Activated T-helper 2 cell treated with anti-CD3 and anti-CD28 coated beads, Interferon-gamma antibody, Interleukin-2, Interleukin-4, amounts not matched to agents 10 μg/mL and 5 μg/mL and 100 μg/mL, durations not matched to agents 14 hours and 24 hours and 36 hours (primary cell): ENCODE results near the gene C4B. TPM values are rescaled to one million over a fixed set of nuclear protein-coding genes. Genes with fewer than 3 reads are reported as not detected.
"Not testable (repeated sequence)": the region's sequence is repeated elsewhere in the genome, so short reads cannot be mapped to it uniquely, and the experiment has no call there.

Source experiments
- DNase-seq: peaks from one replicate; pipeline ENCODE4 v3.0.0; 2021; ENCODE audit warnings: low spot score
- H3K27ac Mint-ChIP-seq: one replicate; pipeline ENCODE4 v1.8.0; 2021; ENCODE audit warnings: mixed read lengths
- H3K27me3 Mint-ChIP-seq: one replicate; pipeline ENCODE4 v1.8.0; 2021; ENCODE audit warnings: low read depth, mixed read lengths
- H3K36me3 Mint-ChIP-seq: one replicate; pipeline ENCODE4 v1.8.0; 2021; ENCODE audit warnings: low read depth, mixed read lengths
- H3K4me1 Mint-ChIP-seq: one replicate; pipeline ENCODE4 v1.8.0; 2021; ENCODE audit warnings: low read depth, mixed read lengths
- H3K4me3 Mint-ChIP-seq: one replicate; pipeline ENCODE4 v1.8.0; 2021; ENCODE audit warnings: low read depth, mild to moderate bottlenecking, moderate library complexity, mixed read lengths
- H3K9me3 Mint-ChIP-seq: one replicate; pipeline ENCODE4 v1.8.0; 2021; ENCODE audit warnings: mixed read lengths
- intact Hi-C: fragments of 100-400 bp; cut with micrococcal nuclease; formaldehyde crosslinking; loops from one replicate; pipeline ENCODE4 v1.15.1; 2023
- total RNA-seq: library from RNA; stranded (reverse); gene quantifications from 2 replicates; pipeline ENCODE4 v1.2.3, GENCODE V29; 2022

The C4B gene
- total RNA-seq, 1 donor from 2014 or later, result 2.9 TPM

- H3K27ac Mint-ChIP-seq, intact Hi-C loops, DNase-seq, H3K27me3 Mint-ChIP-seq, H3K9me3 Mint-ChIP-seq, H3K4me1 Mint-ChIP-seq, H3K36me3 Mint-ChIP-seq, H3K4me3 Mint-ChIP-seq: not testable (repeated sequence)
Observed at GRCh38 chr6:32003301-32003700, 11.3 kb upstream of the C4B start.

- not testable (repeated sequence) for DNase-seq, H3K4me1 Mint-ChIP-seq, H3K27ac Mint-ChIP-seq
Observed at GRCh38 chr6:32004393-32004792, 10.2 kb upstream of the C4B start.

GRCh38 chr6:32004864-32005537 lies 9.6 kb upstream of the C4B start:
- H3K4me1 Mint-ChIP-seq, DNase-seq, H3K27me3 Mint-ChIP-seq, H3K36me3 Mint-ChIP-seq, H3K9me3 Mint-ChIP-seq, H3K4me3 Mint-ChIP-seq, H3K27ac Mint-ChIP-seq, intact Hi-C loops: not testable (repeated sequence)

More at GRCh38 chr6:32004393-32004792, 10.2 kb upstream of the C4B start:
- H3K27me3 Mint-ChIP-seq, H3K9me3 Mint-ChIP-seq, H3K4me3 Mint-ChIP-seq, intact Hi-C loops, H3K36me3 Mint-ChIP-seq: not testable (repeated sequence)

- H3K27me3 Mint-ChIP-seq, DNase-seq, intact Hi-C loops, H3K4me3 Mint-ChIP-seq, H3K36me3 Mint-ChIP-seq, H3K9me3 Mint-ChIP-seq, H3K27ac Mint-ChIP-seq, H3K4me1 Mint-ChIP-seq: not testable (repeated sequence)
Observed at GRCh38 chr6:32005538-32005880, 9.1 kb upstream of the C4B start.

- H3K36me3 Mint-ChIP-seq, H3K4me3 Mint-ChIP-seq, H3K27ac Mint-ChIP-seq, H3K9me3 Mint-ChIP-seq, H3K27me3 Mint-ChIP-seq, intact Hi-C loops, H3K4me1 Mint-ChIP-seq, DNase-seq: not testable (repeated sequence)
Observed at GRCh38 chr6:32005991-32006529, 8.5 kb upstream of the C4B start.

GRCh38 chr6:32007086-32007485 lies 7.5 kb upstream of the C4B start:
- H3K4me1 Mint-ChIP-seq, DNase-seq, H3K27me3 Mint-ChIP-seq, intact Hi-C loops, H3K27ac Mint-ChIP-seq, H3K9me3 Mint-ChIP-seq, H3K36me3 Mint-ChIP-seq, H3K4me3 Mint-ChIP-seq: not testable (repeated sequence)

GRCh38 chr6:32008037-32008436 lies 6.6 kb upstream of the C4B start:
- H3K27me3 Mint-ChIP-seq, H3K9me3 Mint-ChIP-seq, H3K27ac Mint-ChIP-seq, H3K4me1 Mint-ChIP-seq, H3K36me3 Mint-ChIP-seq, H3K4me3 Mint-ChIP-seq, DNase-seq, intact Hi-C loops: not testable (repeated sequence)

GRCh38 chr6:32008616-32009015 lies 6.0 kb upstream of the C4B start:
- H3K9me3 Mint-ChIP-seq, H3K27ac Mint-ChIP-seq, H3K4me1 Mint-ChIP-seq, intact Hi-C loops, H3K27me3 Mint-ChIP-seq, H3K4me3 Mint-ChIP-seq, DNase-seq, H3K36me3 Mint-ChIP-seq: not testable (repeated sequence)

GRCh38 chr6:32009537-32009936 lies 5.1 kb upstream of the C4B start:
- H3K27ac Mint-ChIP-seq, H3K36me3 Mint-ChIP-seq, H3K27me3 Mint-ChIP-seq, H3K9me3 Mint-ChIP-seq, intact Hi-C loops, H3K4me1 Mint-ChIP-seq, DNase-seq, H3K4me3 Mint-ChIP-seq: not testable (repeated sequence)

GRCh38 chr6:32010856-32011530 lies 3.6 kb upstream of the C4B start:
- H3K4me1 Mint-ChIP-seq, H3K27ac Mint-ChIP-seq, intact Hi-C loops, H3K36me3 Mint-ChIP-seq, H3K9me3 Mint-ChIP-seq, DNase-seq, H3K4me3 Mint-ChIP-seq, H3K27me3 Mint-ChIP-seq: not testable (repeated sequence)

GRCh38 chr6:32012941-32013617 lies 1.5 kb upstream of the C4B start:
- H3K4me3 Mint-ChIP-seq, intact Hi-C loops, H3K27ac Mint-ChIP-seq, H3K27me3 Mint-ChIP-seq, H3K9me3 Mint-ChIP-seq, H3K36me3 Mint-ChIP-seq, H3K4me1 Mint-ChIP-seq, DNase-seq: not testable (repeated sequence)

- H3K4me1 Mint-ChIP-seq, intact Hi-C loops, H3K27ac Mint-ChIP-seq, H3K9me3 Mint-ChIP-seq, H3K4me3 Mint-ChIP-seq, H3K27me3 Mint-ChIP-seq, H3K36me3 Mint-ChIP-seq, DNase-seq: not testable (repeated sequence)
Observed at GRCh38 chr6:32013738-32014137, 857 bp upstream of the C4B start.

- H3K4me1 Mint-ChIP-seq, H3K27ac Mint-ChIP-seq, H3K36me3 Mint-ChIP-seq, H3K4me3 Mint-ChIP-seq, DNase-seq, intact Hi-C loops, H3K9me3 Mint-ChIP-seq, H3K27me3 Mint-ChIP-seq: not testable (repeated sequence)
Observed at GRCh38 chr6:32022100-32022499, 7.5 kb downstream of the C4B start.
